HL-60 (cell line): ENCODE data around the gene NHP2.

Source experiments
- CTCF ChIP-seq: IDR thresholded peaks from one replicate; pipeline ENCODE4 v1.5.1; 2011; ENCODE audit warnings: low read length, control low read depth, inconsistent platforms; ENCODE audit not compliant: insufficient read depth
- REST ChIP-seq: IDR thresholded peaks from 2 replicates; pipeline ENCODE4 v1.6.1; 2012; ENCODE audit warnings: low read depth; ENCODE audit not compliant: insufficient replicate concordance

GRCh38 chr5:178149199-178149932, 4.3 kb downstream of the NHP2 start:
- TF ChIP-seq CTCF (no peak), REST (no peak)
